Limb (tissue), 2 donors: ENCODE measurements around the gene GNAL.
"Not testable (repeated sequence)": the region's sequence is repeated elsewhere in the genome, so short reads cannot be mapped to it uniquely, and the experiment has no call there.

Experiments used
- DNase-seq, 2 donors: peaks; one replicate each; pipeline ENCODE4 v3.0.0-alpha.2; 2016; ENCODE audit errors: extremely low spot score in 2 of 2

GNAL gene

DNA sequence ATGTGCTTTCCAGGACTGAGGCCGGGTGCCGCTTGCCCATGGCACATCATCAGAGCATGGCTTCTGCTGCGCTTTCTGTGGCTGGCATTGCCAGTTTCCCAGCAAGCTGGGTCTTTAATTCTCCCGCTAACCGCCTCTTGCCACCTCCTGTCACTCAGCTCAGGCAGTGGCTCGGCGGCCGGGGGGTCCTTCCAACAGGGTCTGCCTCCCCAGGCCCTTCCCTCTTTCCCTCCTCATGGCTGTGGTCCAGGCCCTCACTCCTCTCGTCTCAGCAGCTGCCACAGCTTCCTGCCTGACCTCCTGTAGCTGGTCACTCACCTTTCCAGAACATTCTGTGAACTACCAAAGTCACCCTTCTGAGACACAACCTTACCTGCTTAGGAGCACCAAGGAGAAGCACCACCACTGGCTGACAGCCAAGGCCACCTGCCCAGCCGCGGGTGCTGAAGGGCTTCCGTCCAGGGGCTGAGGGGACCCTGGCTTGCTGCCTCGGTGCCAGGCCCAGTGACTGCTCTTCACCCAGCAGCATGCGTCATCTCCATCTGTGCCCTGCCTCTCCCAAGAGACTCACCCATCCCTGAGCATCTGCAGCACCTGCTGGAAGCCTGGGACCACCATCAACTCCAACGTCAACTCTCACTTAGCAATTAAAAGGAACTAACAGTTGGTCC lies 184.7 kb downstream of the GNAL start:
- no peak for DNase-seq

DNA sequence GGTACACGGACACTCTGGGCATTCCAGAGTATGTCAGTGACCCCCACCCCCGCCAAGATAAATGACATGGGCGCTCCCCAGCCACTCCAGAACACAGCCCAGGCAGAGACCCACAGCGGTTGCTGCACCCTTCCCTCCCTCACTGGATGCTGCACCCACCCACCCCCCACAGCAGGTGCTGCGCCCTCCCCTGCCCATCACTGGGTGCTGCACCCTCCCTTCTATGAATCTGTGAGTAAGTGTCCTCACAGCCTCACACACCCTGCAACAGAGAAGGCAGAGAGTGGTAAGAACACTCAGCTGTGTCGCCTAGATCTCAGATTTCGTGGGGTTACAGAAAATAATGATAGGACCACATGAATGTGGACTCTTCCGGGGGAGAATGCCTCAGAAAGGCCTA lies 185.6 kb downstream of the GNAL start:
- DNase-seq: no peak

DNA sequence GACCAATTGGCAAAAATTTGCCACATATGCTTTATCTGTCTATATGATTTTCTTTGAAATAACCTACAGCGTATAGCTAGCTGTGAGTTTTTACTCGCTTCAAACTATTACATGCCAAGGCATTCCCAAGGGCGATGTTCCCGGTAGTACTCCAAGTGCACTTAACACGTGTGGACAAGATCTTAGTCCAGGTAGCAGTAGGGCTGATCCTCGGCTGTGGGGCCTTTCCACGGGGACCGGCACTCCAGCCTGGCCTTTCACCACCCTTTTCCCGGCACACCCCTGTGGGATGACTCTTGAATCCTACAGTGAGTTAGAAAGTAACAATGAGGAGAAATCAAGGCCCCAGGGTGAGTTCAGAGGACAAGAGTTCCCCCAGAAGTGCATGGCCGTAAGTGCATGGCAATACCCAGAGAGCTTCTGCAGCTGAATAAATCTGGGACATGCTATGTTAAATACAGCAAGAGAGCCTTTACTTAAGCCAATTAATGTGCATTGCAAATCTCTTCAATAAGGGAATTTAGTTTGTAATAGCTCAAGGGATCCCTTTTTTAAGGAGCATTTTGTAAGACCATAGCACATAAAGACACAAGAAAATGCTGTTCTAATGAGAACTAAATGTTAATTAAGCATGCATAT lies 188.6 kb downstream of the GNAL start:
- no peak for DNase-seq

DNA sequence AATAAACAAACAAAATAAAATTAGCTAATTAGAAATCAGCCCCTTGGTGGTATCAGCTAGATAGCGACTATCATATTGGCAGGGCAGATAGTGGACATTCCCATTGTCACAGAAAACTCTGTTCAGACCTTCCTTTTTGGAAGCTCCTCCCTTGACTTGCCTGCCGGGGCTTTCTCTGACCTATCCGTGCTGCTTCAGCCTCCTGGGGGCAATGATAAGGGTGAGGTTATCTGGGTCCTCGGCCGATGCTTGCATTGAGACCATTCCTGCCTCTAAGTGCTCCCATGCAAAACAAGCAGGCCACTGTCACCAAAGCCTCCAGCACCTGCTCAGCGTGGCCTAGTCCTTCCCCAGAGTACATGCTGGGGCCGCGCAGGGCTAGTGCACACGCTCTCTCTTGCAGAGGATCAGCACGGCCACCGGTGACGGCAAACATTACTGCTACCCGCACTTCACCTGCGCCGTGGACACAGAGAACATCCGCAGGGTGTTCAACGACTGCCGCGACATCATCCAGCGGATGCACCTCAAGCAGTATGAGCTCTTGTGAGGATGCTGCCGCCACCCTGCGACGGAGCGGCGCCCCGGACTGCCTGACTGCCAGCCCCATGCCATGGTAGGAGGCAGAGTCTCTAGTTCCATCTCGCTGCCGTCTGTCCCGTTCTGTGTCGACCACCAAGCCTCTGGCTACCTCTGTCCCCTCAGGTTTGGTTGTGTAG lies 191.7 kb downstream of the GNAL start:
- DNase-seq: no peak

DNA sequence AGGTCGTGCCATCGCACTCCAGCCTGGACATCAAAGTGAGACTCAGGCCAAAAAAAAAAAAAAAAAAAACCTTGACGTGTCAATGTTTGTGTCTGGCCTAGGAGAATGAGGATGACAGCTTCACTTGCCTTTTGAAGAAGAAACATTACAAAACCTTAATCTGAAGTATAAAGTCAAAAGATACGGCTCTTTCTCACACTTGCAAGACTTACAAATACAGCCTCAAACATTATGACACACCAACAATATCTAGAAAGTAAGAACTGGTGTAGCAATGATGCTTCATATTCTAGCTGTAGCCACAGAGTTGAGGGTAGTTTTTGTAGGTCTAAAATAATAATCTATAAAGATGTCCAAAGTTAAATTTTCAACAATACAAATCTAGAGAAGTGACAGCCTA lies 193.6 kb downstream of the GNAL start:
- no peak for DNase-seq

DNA sequence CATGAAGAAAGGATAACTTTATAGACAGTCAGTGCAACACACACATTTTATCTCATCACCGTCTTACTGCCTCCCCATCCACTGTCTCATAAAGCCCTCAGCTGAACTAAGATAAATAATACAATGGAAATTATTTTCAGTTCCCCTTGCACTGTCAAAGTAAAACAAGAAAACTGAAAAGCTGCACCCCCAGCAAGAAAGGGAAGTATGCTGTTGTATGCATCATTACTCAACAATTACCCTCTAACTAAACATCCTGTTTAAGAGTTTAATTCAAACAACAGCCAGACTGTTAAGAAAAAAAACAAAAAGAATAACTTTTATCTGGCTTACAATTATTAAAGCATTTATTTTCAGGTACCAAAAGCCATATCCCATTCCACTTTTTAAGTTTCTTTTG lies 194.1 kb downstream of the GNAL start:
- no peak for DNase-seq

DNA sequence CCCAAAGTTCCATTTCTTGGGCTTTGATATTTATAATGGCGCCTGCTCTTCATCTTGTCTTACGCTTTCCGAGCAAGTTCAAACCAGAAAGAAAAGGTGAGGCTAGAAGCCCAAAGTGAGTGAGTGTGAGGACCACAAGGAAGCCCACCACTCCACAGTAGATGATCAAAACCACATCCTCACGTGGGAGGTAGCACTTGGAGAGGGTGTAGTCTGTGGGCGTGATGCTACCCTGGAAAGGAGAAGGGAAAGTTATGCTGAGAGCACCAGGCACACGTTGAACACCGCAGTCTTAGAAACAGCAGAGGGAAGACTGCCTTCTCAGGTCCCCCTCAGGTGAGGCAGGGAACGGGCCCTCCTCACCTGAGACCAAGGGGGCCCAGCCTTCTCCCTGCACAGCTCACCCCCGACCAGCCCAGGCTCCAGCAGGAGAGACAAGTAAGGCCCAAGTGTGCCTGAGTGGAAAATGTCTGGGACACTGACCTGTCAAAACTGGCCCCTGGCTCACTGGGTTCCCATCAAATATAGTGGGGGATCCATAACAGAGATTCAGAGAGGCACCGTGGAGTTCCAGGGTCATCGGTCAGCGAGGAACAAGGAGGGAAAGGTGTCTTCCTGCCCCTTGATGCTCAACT lies 195.4 kb downstream of the GNAL start:
- no peak for DNase-seq

DNA sequence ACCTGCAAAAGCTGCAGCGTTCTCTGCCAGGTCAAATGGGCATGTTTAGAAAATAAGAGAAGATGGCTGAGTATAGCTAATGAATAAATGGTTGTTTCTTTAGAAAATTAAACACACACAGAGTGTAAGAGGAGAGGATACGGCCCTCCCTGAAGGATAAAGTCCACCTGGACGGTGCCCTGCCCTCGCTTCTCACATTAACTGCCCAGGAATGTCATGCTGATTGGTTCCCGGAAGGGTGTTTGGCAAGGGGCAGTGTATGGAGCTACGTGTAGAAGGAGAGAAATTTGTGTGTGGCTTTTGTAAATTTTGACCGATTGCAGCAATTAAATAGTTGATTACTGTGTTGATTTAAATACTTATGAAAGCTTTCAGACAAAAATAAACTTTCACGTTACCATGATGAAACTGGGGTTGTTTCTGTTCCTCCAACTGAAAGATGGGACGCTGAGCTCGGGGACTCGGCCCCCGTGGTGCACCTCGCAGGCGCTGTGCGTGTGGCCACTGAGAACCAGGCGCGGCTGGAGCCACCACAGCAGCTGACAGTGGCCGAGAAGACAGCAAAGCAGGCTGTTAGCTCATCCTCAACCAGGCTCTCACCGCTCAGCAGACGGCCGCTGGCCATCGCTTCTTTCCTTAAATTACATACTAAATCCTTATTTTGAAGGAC lies 196.3 kb downstream of the GNAL start:
- DNase-seq: no peak

DNA sequence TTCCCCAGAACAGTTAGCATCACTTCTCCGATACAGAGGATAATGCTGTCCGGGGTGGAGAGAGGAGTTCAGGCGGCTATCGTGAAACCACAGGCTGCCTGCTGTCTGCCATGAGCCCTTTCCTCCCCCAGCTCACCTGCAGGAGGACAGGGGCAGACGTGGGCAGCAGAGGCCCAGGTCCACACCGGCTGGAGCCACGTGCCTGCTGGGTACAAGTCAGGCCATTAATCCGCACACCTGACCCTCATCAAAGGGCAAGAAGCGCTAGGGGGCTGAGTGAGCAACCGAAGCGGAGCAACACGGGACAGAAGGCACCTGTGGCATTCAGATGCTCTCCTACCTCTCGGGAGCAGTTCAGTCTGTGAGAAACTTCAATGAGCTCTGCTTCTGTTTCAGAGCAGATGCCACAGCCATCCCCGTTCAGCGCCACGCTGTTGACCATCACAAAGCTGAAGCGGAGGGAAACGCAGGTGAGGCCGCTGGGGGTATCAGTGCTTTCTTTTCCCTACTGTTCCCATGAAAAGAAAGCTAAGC lies 197.6 kb downstream of the GNAL start:
- no peak for DNase-seq

DNA sequence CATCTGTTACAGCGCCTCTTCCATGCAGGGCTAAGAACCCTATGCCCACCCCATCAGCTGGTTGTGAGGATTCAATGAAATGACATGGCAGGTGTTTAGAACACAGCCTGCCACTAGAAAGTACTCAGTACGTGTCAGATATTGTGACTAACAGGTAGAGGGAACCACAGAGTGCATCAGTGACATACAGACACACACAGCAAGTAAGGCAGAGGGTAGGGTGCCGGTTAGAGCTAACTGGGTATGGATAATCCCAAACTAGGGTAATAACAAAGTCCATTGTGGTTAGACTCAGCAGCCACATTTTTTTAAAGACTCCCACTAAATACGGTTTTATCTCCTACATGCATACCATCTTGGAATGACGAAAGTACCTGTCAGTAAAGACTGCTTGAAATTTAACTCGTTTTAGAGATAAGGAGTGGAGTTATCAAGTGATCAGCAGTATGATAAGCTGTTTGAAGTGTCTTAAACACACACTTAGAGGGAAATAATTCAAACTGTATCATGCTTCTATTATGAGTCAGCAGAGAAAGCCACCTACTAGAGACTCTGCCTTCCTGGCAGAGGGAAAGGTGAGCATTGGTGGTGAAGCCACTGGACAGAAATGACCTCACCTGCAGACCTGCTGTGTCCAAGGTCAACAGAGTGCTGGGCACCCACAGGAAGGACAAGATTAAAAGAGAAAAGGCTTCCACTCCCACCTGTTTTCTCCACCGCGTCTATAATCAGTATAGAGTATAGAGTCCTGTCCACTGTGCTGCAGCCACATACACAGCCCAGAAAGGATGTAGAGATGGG lies 198.5 kb downstream of the GNAL start:
- DNase-seq: no peak

DNA sequence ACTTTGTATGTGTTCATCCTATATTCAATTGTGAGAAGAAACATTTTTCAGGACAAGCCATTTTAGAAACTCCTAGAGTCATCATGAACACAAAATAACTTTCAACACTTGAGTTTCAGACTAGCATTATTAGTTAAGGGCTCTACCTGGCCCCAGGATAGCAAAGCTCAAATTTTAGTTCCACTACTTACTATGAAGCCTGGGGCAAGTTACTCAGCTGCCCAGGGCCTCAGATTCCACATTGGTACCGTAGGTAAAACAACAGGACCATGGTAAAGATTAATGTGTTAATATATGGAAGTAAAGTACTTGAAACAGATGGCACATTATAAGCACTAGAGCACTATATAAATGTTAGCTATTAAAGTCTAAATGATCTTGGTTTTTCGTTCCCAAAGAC lies 199.7 kb downstream of the GNAL start:
- no peak for DNase-seq

DNA sequence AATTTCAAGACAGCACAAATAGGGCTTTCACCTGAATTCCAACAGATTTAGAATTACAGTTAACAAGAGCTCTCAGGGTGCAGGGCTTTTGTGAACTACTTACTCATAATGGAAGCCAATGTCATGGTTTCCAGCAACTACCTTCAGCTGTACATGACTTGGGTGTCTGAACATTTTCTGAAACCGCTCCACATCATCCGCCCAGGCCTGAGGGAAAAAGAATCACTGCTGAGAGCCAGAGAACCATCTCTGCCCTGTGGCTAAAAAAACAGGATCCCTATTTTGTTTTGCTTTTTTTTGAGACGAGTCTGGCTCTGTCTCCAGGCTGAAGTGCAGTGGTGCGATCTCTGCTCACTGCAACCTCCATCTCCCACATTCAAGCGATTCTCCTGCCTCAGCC lies 200.2 kb downstream of the GNAL start:
- no peak for DNase-seq

DNA sequence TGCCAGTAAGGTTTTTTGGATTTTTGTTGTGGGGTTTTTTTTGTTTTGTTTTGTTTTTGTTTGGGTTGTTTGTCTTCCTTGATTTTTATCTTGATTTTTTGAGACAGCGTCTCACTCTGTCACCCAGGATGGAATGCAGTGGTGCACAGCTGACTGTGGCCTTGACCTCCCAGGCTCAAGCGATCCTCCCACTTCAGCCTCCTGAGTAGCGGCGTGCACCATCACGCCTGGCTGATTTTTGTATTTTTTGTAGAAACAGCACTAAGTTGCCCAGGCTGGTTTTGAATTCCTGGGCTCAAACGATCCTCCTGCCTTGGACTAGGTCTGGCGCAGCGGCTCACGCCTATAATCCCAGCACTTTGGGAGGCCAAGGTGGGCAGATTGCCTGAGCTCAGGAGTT lies 202.7 kb downstream of the GNAL start:
- DNase-seq: no peak

DNA sequence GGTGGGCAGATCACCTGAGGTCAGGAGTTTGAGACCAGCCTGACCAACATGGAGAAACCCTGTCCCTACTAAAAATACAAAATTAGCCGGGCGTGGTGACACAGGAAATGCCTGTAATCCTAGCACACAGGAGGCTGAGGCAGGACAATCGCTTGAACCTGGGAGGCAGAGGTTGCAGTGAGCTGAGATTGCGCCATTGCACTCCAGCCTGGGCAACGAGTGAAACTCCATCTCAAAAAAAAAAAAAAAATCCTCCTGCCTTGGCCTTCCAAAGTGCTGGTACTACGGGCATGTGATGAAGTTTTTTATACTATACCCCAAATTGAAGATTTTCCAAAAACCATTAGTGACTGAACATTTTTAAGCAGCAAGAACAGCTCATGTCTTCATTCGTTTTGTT lies 203.4 kb downstream of the GNAL start:
- not testable (repeated sequence) for DNase-seq

DNA sequence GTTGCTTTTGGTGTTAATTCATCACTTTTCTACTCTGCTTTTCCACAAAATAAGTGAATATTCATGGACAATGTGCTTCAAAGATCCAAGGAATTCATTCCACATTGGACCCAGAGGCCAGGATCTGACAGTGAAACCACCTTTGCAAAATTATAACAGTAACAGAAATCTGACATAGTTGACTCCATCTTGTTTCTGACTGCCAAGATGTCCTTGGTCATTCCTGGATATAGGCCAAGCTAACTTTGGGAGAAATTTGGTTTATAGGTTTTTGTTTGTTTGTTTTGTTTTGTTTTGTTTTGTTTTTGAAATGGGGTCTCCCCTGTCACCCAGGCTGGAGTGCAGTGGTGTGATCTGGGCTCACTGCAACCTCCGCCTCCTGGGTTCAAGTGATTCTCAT lies 208.7 kb downstream of the GNAL start:
- DNase-seq: no peak

DNA sequence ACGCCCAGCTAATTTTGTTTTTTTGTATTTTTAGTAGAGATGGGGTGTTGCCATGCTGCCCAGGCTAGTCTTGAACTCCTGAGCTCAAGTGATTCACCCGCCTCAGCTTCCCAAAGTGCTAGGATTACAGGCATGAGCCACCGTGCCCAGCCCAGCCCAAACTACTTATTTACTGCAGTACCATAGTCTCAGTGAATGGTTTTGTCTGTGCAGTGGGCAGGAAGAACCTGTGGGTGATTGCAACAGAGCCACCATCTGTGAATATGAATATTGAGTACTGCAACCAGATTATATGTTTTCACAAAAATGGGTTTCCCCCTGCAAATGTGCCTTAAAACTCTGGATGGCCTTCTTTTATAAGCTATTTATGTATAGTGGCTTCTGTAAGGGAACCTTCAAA lies 210.0 kb downstream of the GNAL start:
- DNase-seq: no peak

DNA sequence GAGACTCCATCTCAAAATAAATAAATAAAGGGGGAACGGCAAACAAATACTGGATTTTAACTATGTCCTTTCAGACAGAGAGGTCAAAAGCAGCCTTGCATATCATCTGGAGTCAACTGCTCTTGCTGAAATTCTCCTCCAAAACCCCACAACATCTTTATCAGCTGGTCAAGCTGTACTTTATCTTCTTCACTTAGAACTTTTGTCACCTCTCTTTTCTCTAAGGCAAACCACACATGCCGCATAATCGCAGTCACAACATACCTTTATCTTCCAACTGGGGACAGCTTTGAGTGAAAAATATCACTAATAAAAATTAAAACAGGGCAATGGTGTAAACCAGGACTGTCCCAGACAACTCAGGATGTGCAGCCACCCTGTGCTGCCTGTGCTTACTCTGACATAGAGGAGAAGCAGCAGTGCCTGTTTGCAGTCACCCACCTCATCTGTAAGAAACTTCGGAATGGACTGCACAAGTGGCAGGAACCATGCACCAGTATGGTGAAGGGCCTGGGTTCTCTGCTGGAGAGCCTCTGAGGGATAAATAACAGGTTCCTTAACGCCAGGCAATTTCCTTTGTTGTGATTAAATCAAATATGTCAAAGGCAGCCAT lies 212.9 kb downstream of the GNAL start:
- no peak for DNase-seq

DNA sequence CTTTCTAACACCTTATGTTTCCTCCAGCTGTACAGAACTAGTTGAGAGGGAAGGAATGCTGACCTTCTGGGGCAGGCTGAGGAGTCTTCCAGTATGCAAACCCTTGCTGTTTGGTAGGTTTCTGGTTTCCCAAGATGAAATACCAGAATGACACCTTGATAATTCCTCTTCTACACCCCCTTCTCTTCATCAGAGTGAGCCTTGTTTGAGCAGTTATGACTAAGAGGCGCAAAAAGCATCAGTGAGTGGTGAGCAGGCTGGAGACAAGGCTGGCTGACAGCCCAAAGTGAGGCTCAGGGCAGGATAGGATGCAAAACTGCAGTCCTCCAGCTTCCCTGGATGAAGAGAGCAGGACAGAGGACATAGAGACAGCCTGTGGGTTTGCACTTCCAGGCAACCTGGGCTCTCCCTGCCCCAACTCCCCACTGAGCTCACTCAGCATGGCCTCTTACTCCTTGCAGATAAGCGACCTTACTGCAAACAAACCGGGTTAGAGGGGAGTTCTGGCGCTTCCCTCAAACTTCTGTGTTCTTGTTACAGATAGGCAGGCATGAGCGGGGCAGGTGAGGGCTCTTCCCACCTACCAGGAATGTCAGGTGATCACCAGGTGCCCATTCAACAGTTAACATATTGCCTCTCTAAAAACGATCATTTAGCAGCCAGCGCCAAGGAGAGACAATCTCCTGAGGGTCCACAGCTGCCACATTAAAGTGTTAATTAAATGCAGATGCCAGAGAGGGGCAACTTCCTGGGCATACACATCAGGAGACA lies 213.6 kb downstream of the GNAL start:
- DNase-seq: no peak

DNA sequence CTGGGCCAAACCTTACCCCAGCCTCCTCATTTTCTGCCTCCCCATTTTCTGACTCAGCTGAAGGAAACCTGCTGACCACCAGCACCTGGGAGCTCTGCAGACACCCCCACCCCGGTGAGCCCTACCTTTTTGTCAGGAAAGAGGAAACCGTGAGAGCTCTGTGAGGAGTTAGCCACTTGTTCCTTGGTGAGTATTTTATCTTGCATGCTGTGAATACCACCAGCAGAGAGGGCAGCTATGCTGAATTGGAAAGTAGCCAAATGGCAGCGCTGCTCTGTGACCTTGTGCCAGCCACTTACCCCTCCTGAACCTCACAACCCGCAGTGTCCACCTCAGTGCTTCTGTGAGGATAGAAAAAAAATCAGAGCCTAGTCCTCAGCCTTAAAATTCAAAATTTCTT lies 216.5 kb downstream of the GNAL start:
- no peak for DNase-seq

DNA sequence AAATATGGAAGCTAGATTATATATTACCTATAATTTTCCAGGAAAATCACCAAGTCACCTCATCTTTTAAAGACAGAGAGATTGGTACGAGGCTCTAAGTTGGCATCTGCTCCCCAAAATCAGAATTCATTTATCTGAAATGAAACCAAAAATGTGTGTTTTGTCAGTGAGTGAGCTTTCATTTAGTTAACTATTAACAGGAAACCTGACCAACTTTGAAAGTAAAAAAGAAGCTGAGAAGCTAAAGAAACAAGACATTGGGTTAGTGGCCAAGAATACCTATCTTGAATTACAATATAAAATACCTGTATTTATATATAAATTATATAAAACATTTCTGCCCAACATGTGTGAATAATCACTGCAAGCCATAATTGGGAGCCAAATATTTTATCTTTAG lies 217.1 kb downstream of the GNAL start:
- no peak for DNase-seq
